Left lung (tissue), 10 donors: ENCODE measurements around the gene CFD. TPM values are rescaled to one million over a fixed set of nuclear protein-coding genes. Genes with fewer than 3 reads are reported as not detected.

Experiments used
- ATAC-seq: fragments of 200-7000 bp; cut with Tn5 transposase; one replicate; pipeline ENCODE4 v1.9.1; 2020; ENCODE audit warnings: moderate library complexity
- DNase-seq, 4 donors: peaks; one replicate each; pipeline ENCODE4 v3.0.0-alpha.2; 2013 to 2020
- H3K27ac ChIP-seq, 2 donors: fragments of 200-600 bp; sonication (generic) in 1 of 2; one replicate each; pipeline versions ENCODE4 v1.5.0 to v1.8.0; 2020 to 2021
- H3K27me3 ChIP-seq, 2 donors: fragments of 200-600 bp; sonication (generic) in 1 of 2; one replicate each; pipeline versions ENCODE4 v1.5.0 to v1.8.0; 2020 to 2021
- H3K36me3 ChIP-seq, 2 donors: fragments of 200-600 bp; sonication (generic) in 1 of 2; one replicate each; pipeline versions ENCODE4 v1.5.0 to v1.8.0; 2020 to 2021
- H3K4me1 ChIP-seq, 2 donors: fragments of 200-600 bp; one replicate each; pipeline ENCODE4 v1.8.0; 2021
- H3K4me3 ChIP-seq, 2 donors: fragments of 200-600 bp; sonication (generic) in 1 of 2; one replicate each; pipeline versions ENCODE4 v1.5.0 to v1.8.0; 2020 to 2021; ENCODE audit warnings: mild to moderate bottlenecking in 1 of 2
- H3K9me3 ChIP-seq, 2 donors: fragments of 200-600 bp; sonication (generic) in 1 of 2; one replicate each; pipeline versions ENCODE4 v1.5.0 to v1.8.0; 2020 to 2021
- CTCF ChIP-seq, 2 donors: fragments of 200-600 bp; sonication (generic) in 1 of 2; IDR thresholded peaks; one replicate each; pipeline versions ENCODE4 v1.5.0 to v1.8.0; 2021; ENCODE audit warnings: antibody characterized with exemption in 2 of 2
- intact Hi-C, 2 donors: fragments of 100-400 bp; cut with DNase I; formaldehyde crosslinking; loops; one replicate each; pipeline versions ENCODE4 v1.11.2 to v1.14.2; 2022
- polyA plus RNA-seq, 6 donors: library from polyadenylated mRNA; unstranded; fragments of 120-200 nt; gene quantifications; one replicate each; pipeline ENCODE4 v1.2.1, GENCODE V29; 2013; ENCODE audit not compliant: insufficient read length in 6 of 6
- total RNA-seq, 2 donors: library from RNA; stranded (reverse); fragmentation: NEBNext Ultra II Directional; extraction: Animal tissue kit (Norgen Biotek cat#: 25700); gene quantifications; one replicate each; pipeline ENCODE4 v1.2.1, GENCODE V29; 2021
- donor health status: DM: no; HTN: yes; CAD: no.
- donor health status: DM: no; HTN: no; CAD: no.

The CFD gene
- total and polyA plus RNA-seq, 8 donors = 4.9 to 85.3 (median 10.5) TPM

- intact Hi-C loops = no loop called here
- Histone ChIP-seq H3K27ac (no peak overlapping the region), H3K9me3 (no peaks in the 10 kb centered on the region), H3K4me1 (peaks cover 3 to 52% of the 10 kb centered on the region in 2 donors), H3K4me3 (peak overlapping the region; percentile 13 to 35), H3K27me3 (peaks cover 18 to 36% of the 10 kb centered on the region in 2 donors), H3K36me3 (no peaks in the 10 kb centered on the region)
- ATAC-seq = peak; percentile 9
- no peak for DNase-seq
- no peak for TF ChIP-seq CTCF (IDR thresholded peaks at IDR 0.05)
These were observed 38.1 kb upstream of the CFD start for GRCh38 chr19:821231-821824.

- intact Hi-C loops = no loop called here
- H3K9me3 ChIP-seq = no peaks in the 10 kb centered on the region
- DNase-seq = peak in 1 of 4 donors; percentile 74
- H3K27me3 ChIP-seq = peaks cover 18 to 36% of the 10 kb centered on the region in 2 donors
- H3K36me3 ChIP-seq = no peaks in the 10 kb centered on the region
- ATAC-seq = no peak
- no peak for TF ChIP-seq CTCF (IDR thresholded peaks at IDR 0.05)
- H3K27ac ChIP-seq = no peak within 1 kb of the TSS
- peak within 1 kb of the TSS; percentile 13 to 35 for H3K4me3 ChIP-seq
- peaks cover 3 to 58% of the 10 kb centered on the region in 2 donors for H3K4me1 ChIP-seq
These were observed 37.5 kb upstream of the CFD start, which contains the start of gene PLPPR3 for GRCh38 chr19:821825-822503. Gene PLPPR3 (minus strand): TSS chr19:821955. CDS start chr19:821559, 396 bp downstream.

- Histone ChIP-seq H3K4me1 (peaks cover 3 to 69% of the 10 kb centered on the region in 2 donors), H3K9me3 (no peaks in the 10 kb centered on the region), H3K27me3 (peaks cover 18 to 45% of the 10 kb centered on the region in 2 donors), H3K4me3 (no peak overlapping the region), H3K36me3 (no peaks in the 10 kb centered on the region), H3K27ac (no peak overlapping the region)
- ATAC-seq (peak; percentile 39), DNase-seq (no peak)
- intact Hi-C loops = no loop called here
- TF ChIP-seq CTCF (IDR thresholded peaks at IDR 0.05) = no peak
These were observed 35.8 kb upstream of the CFD start for GRCh38 chr19:823565-824121.

- intact Hi-C loops = no loop called here
- Histone ChIP-seq H3K27ac (no peak overlapping the region), H3K9me3 (no peaks in the 10 kb centered on the region), H3K4me3 (no peak overlapping the region), H3K36me3 (no peaks in the 10 kb centered on the region), H3K27me3 (peaks cover 18 to 50% of the 10 kb centered on the region in 2 donors), H3K4me1 (peaks cover 3 to 73% of the 10 kb centered on the region in 2 donors)
- DNase-seq = no peak
- peak; percentile 43 for ATAC-seq
- no peak for TF ChIP-seq CTCF (IDR thresholded peaks at IDR 0.05)
These were observed 34.6 kb upstream of the CFD start for GRCh38 chr19:824885-825284.
